Tibial artery (tissue), 4 donors: Measurements from ENCODE around the gene TMSB4X.
"Not testable (repeated sequence)": the region's sequence is repeated elsewhere in the genome, so short reads cannot be mapped to it uniquely, and the experiment has no call there.

ENCODE experiments used
- DNase-seq, 2 donors: peaks; one replicate each; pipeline ENCODE4 v3.0.0-alpha.2; 2019
- H3K27ac ChIP-seq, 2 donors: fragments of 200-600 bp; sonication (generic) in 1 of 2; 1 replicate in 1 of 2; 2 replicates in 1 of 2; pipeline ENCODE4 v1.5.1; 2018 to 2019; ENCODE audit warnings: mild to moderate bottlenecking in 1 of 2
- H3K27me3 ChIP-seq, 2 donors: fragments of 200-600 bp; sonication (generic) in 1 of 2; one replicate each; pipeline versions ENCODE4 v1.5.1 to v1.6.0; 2016 to 2019
- H3K36me3 ChIP-seq, 3 donors: fragments of 200-600 bp; sonication (generic) in 2 of 3; one replicate each; pipeline ENCODE4 v1.5.1; 2016 to 2019; ENCODE audit warnings: mild to moderate bottlenecking in 2 of 3
- H3K4me1 ChIP-seq, 4 donors: fragments of 200-600 bp; sonication (generic) in 2 of 4; 1 replicate in 3 of 4; 2 replicates in 1 of 4; pipeline ENCODE4 v1.5.1; 2016 to 2019
- H3K4me3 ChIP-seq, 2 donors: fragments of 200-600 bp; sonication (generic) in 1 of 2; 1 replicate in 1 of 2; 2 replicates in 1 of 2; pipeline ENCODE4 v1.5.1; 2018 to 2019; ENCODE audit warnings: mild to moderate bottlenecking in 2 of 2
- H3K9me3 ChIP-seq, 3 donors: fragments of 200-600 bp; sonication (generic) in 1 of 3; one replicate each; pipeline ENCODE4 v1.5.1; 2016 to 2019
- intact Hi-C: fragments of 100-400 bp; cut with DNase I; formaldehyde crosslinking; loops from one replicate; pipeline ENCODE4 v1.15.0; 2023; ENCODE audit warnings: low total_unique reads
- TF ChIP-seq, protein P1 (sequence below), 2 experiments: fragments of 200-600 bp in 1 of 2; fragments of 450-650 bp in 1 of 2; IDR thresholded peaks; one replicate each; pipeline ENCODE4 v1.5.1; 2017 to 2019; ENCODE audit warnings: antibody characterized with exemption in 2 of 2, mild to moderate bottlenecking in 1 of 2, moderate library complexity in 1 of 2

TMSB4X gene

DNA sequence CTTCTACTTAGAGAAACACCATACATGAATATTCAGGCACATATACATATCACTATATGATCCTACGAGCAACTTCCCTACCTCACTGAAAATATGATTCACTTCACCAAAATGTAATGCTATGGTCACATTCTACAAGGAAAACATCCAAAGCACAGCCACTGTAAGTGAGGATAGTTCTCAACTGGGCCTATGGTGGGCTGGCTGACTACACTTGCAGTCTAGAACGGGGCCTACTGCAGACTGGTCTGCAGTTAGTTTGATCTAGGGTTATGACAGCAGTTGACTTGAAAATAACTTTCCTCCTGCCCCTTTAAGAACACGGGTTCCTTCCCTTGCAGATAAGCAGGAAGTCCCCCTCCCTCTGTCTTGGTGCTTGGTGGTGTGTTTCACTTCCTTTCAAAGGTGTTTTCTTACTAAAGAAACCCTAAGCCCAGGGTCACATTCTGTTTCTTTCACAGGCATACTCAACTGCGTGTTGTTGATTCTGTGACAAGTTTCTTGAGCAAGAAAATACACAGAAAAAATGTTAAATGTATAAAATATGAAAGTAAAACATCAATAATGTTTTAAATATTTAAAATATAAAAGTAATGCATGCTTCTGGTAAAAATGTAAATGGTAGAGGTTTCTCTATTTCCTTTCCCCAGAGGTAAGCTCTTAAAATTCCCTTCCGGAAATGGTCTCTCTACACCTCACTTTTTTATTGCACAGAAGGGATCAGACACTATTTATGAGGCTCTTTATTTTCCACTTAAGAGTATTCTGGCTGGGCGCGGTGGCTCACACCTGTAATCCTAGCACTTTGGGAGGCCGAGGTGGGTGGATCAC is 18.0 kb upstream of the TMSB4X start:
- H3K27me3 ChIP-seq = no peaks in the 10 kb centered on the region
- peak overlapping the region; percentile 45 to 54 for H3K27ac ChIP-seq
- peaks cover 0 to 16% (median 0%) of the 10 kb centered on the region in 4 donors for H3K4me1 ChIP-seq
- DNase-seq = no peak
- TF ChIP-seq, protein P1, sequence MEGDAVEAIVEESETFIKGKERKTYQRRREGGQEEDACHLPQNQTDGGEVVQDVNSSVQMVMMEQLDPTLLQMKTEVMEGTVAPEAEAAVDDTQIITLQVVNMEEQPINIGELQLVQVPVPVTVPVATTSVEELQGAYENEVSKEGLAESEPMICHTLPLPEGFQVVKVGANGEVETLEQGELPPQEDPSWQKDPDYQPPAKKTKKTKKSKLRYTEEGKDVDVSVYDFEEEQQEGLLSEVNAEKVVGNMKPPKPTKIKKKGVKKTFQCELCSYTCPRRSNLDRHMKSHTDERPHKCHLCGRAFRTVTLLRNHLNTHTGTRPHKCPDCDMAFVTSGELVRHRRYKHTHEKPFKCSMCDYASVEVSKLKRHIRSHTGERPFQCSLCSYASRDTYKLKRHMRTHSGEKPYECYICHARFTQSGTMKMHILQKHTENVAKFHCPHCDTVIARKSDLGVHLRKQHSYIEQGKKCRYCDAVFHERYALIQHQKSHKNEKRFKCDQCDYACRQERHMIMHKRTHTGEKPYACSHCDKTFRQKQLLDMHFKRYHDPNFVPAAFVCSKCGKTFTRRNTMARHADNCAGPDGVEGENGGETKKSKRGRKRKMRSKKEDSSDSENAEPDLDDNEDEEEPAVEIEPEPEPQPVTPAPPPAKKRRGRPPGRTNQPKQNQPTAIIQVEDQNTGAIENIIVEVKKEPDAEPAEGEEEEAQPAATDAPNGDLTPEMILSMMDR (IDR thresholded peaks at IDR 0.05) = no peak
- no peak overlapping the region for H3K4me3 ChIP-seq
- intact Hi-C loops = no loop called here
- H3K36me3 ChIP-seq = no peaks in the 10 kb centered on the region
- no peaks in the 10 kb centered on the region for H3K9me3 ChIP-seq

DNA sequence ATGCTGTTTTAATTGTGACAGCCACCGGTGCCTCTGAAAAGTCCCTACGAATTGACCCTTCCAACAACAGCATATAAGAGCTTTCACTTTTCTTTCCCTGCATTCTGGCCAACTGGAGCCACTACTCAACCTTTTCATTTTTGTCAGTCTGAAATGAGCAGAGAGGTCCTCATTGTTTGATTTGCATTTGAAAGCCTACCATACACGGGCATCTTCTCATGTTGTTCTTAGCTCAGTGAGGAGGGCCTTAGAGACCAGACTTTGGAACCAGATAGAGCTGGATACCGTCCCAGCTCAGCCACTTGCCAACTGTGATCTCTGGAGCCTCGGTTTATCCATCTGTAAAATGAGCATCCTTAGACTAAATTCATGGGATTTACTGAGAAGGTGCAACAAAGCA is 16.9 kb upstream of the TMSB4X start:
- H3K4me3 ChIP-seq = no peak overlapping the region
- TF ChIP-seq, protein P1 (IDR thresholded peaks at IDR 0.05) = no peak
- DNase-seq = no peak
- H3K4me1 ChIP-seq = peaks cover 0 to 16% (median 0%) of the 10 kb centered on the region in 4 donors
- no peaks in the 10 kb centered on the region for H3K9me3 ChIP-seq
- intact Hi-C loops = no loop called here
- no peak overlapping the region for H3K27ac ChIP-seq
- H3K36me3 ChIP-seq = no peaks in the 10 kb centered on the region
- no peaks in the 10 kb centered on the region for H3K27me3 ChIP-seq

DNA sequence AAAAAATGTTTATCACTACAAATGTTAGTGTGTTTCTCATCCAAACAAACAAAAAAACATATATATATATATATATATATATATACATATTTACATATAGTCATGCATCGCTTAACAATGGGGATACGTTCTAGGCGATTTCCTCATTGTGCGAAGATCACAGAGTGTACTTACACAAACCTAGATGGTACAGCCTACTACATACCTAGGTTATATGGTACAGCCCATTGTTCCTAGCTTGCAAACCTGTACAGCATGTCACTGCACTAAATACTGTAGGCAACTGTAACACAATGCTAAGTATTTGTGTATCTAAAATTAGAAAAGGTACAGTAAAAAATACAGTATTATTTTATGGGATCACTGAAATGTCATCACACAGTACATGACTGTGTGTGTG is 16.4 kb upstream of the TMSB4X start:
- TF ChIP-seq, protein P1 (IDR thresholded peaks at IDR 0.05) = no peak
- Histone ChIP-seq H3K4me3 (no peak overlapping the region), H3K27me3 (no peaks in the 10 kb centered on the region), H3K36me3 (no peaks in the 10 kb centered on the region), H3K4me1 (peaks cover 0 to 16% (median 0%) of the 10 kb centered on the region in 4 donors), H3K27ac (no peak overlapping the region), H3K9me3 (no peaks in the 10 kb centered on the region)
- intact Hi-C loops = no loop called here
- DNase-seq = no peak

DNA sequence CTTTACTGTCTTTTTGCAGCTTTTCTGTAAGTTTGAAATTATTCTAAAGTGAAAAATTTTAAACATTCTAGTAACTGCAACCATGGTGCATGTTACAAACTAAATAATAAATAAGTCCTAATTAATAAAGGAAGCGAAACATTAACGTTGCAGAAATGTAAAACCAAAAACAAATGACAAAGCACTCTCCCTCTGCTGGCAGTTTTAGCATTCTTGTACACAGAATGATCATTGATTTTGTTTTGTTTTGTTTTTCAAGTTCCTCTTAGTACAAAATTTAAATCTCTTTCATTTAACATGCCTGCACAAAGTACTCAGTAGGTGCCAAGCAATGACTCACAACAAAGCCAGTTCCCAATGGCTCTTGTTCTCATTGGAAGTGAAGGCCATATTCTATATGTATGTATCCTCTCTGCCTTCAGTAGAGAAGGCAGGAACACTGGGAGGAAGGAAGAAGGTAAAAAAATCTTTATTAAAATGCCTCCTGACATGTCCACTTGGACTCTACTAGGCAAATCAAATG is 13.7 kb upstream of the TMSB4X start:
- DNase-seq = no peak
- Histone ChIP-seq H3K27ac (no peak overlapping the region), H3K9me3 (no peaks in the 10 kb centered on the region), H3K4me3 (no peak overlapping the region), H3K27me3 (no peaks in the 10 kb centered on the region), H3K36me3 (no peaks in the 10 kb centered on the region), H3K4me1 (peaks cover 0 to 10% (median 0%) of the 10 kb centered on the region in 4 donors)
- intact Hi-C loops = no loop called here
- TF ChIP-seq, protein P1 (IDR thresholded peaks at IDR 0.05) = no peak

DNA sequence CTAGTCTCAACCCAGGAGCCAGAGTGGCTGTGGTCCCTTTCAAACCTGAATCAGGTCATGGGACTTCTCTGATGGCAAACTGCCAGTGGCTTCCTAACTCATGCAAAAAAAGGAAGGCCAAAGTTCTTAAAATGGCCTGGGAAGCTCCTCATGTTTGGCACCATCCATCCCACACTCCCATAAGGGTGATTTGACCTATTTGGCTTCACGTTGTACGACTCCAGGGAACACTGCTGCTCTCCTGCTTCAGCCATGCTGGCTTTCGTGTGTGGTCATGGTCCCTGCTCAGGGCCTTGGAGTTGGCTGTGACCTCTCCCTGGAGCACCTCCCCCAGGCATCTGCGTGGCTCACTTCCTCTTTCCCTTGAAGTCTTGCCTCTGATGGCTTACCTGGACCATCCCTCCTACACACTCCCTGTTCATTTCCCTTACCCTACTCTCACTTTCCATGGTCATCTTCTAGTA is 12.8 kb upstream of the TMSB4X start:
- H3K27ac ChIP-seq = no peak overlapping the region
- H3K4me3 ChIP-seq = no peak overlapping the region
- no peaks in the 10 kb centered on the region for H3K36me3 ChIP-seq
- intact Hi-C loops = no loop called here
- TF ChIP-seq, protein P1 (IDR thresholded peaks at IDR 0.05) = no peak
- no peaks in the 10 kb centered on the region for H3K27me3 ChIP-seq
- no peak for DNase-seq
- no peaks in the 10 kb centered on the region for H3K9me3 ChIP-seq
- H3K4me1 ChIP-seq = peaks cover 0 to 2% (median 0%) of the 10 kb centered on the region in 4 donors

DNA sequence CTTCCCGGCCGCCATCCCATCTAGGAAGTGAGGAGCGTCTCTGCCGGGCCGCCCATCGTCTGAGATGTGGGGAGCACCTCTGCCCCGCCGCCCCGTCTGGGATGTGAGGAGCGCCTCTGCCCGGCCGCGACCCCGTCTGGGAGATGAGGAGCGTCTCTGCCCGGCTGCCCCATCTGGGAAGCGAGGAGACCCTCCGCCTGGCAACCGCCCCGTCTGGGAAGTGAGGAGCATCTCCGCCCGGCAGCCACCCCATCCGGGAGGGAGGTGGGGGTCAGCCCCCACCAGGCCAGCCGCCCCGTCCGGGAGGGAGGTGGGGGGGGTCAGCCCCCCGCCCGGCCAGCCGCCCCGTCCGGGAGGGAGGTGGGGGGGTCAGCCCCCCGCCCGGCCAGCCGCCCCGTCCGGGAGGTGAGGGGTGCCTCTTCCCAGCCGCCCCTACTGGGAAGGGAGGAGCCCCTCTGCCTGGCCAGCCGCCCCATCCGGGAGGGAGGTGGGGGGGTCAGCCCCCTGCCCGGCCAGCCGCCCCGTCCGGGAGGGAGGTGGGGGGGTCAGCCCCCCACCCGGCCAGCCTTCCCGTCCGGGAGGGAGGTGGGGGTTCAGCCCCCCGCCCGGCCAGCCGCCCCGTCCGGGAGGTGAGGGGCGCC is 11.6 kb upstream of the TMSB4X start:
- H3K4me3 ChIP-seq, H3K4me1 ChIP-seq, intact Hi-C loops, H3K36me3 ChIP-seq, H3K27ac ChIP-seq, DNase-seq, H3K9me3 ChIP-seq, H3K27me3 ChIP-seq: not testable (repeated sequence)
